Measurements from ENCODE around the gene PAQR4. TPM values are rescaled to one million over a fixed set of nuclear protein-coding genes. Genes with fewer than 3 reads are reported as not detected.
A peak's percentile ranks its signal among the peaks of the same experiment; 100 is the strongest.

PAQR4 gene
- total and polyA plus RNA-seq, 2 of the 13 experiments (the other 11 are each of a cell fraction or from before 2014, with no cell fraction given): 15.9 to 24.8 TPM

- TF ChIP-seq TFAP4 (IDR thresholded peaks at IDR 0.05; ENCODE audit: borderline replicate concordance, low read depth) (no peak), HOXA3 (CRISPR knock-in tag; IDR thresholded peaks at IDR 0.05) (peak; percentile 26; the same call in 1 of the 2 replicates), ZNF275 (CRISPR knock-in tag; IDR thresholded peaks at IDR 0.05; ENCODE audit: borderline replicate concordance) (no peak; the same call in 1 of the 2 replicates), SAFB2 (CRISPR knock-in tag; IDR thresholded peaks at IDR 0.05; ENCODE audit: borderline replicate concordance, low read depth) (0 out of 2 replicates have a peak, but pooled peaks have one; percentile 0), ZNF558 (CRISPR knock-in tag; IDR thresholded peaks at IDR 0.05; ENCODE audit: borderline replicate concordance) (peak; percentile 66; the same call in 1 of the 2 replicates), PHF8 (CRISPR knock-in tag; IDR thresholded peaks at IDR 0.05) (peak; percentile 54), ZNF616 (CRISPR knock-in tag; IDR thresholded peaks at IDR 0.05; ENCODE audit: low read depth) (no peak), RBM39 (IDR thresholded peaks at IDR 0.05; ENCODE audit: low read depth, low read length, poor library complexity, severe bottlenecking) (peak; percentile 9), RBFOX2 (IDR thresholded peaks at IDR 0.05; ENCODE audit: low read depth, low read length) (peak; percentile 91), MXI1 (IDR thresholded peaks at IDR 0.05; ENCODE audit: borderline replicate concordance, low read depth, low read length) (peak; percentile 60; the same call in 1 of the 3 replicates), HDAC1 (CRISPR knock-in tag; IDR thresholded peaks at IDR 0.05) (peak; percentile 46), ZNF414 (CRISPR knock-in tag; IDR thresholded peaks at IDR 0.05) (peak; percentile 88; the same call in 1 of the 2 replicates), ZNF546 (CRISPR knock-in tag; conservative IDR thresholded peaks at IDR 0.05) (peak; percentile 42; the same call in 1 of the 2 replicates), KMT2B (CRISPR knock-in tag; IDR thresholded peaks at IDR 0.05) (0 out of 2 replicates have a peak, but pooled peaks have one; percentile 45), ZNF343 (CRISPR knock-in tag; IDR thresholded peaks at IDR 0.05) (0 out of 2 replicates have a peak, but pooled peaks have one; percentile 24), ZNF263 (CRISPR knock-in tag; IDR thresholded peaks at IDR 0.05) (0 out of 2 replicates have a peak, but pooled peaks have one; percentile 3), MYPOP (CRISPR knock-in tag; IDR thresholded peaks at IDR 0.05) (0 out of 2 replicates have a peak, but pooled peaks have one; percentile 36), MTF1 (CRISPR knock-in tag; IDR thresholded peaks at IDR 0.05) (0 out of 2 replicates have a peak, but pooled peaks have one; percentile 13), ZZZ3 (CRISPR knock-in tag; IDR thresholded peaks at IDR 0.05; ENCODE audit: borderline replicate concordance) (0 out of 2 replicates have a peak, but pooled peaks have one; percentile 66), UBTF (CRISPR knock-in tag; IDR thresholded peaks at IDR 0.05) (peak; percentile 75; the same call in 1 of the 2 replicates)
These were observed 51.1 kb downstream of the PAQR4 start, which contains the start of gene TNFRSF12A (continued) for GRCh38 chr16:3020247-3020603.
